NT2/D1 (cell line): ENCODE results near the gene CD84.
"Not testable (repeated sequence)": the region's sequence is repeated elsewhere in the genome, so short reads cannot be mapped to it uniquely, and the experiment has no call there.

Source experiments
- DNase-seq: peaks from one replicate; pipeline ENCODE4 v3.0.0-alpha.2; 2011; ENCODE audit warnings: low read depth, low spot score
- H3K27me3 ChIP-seq: 2 replicates; pipeline ENCODE4 v1.6.0; 2011; ENCODE audit warnings: mild to moderate bottlenecking; ENCODE audit not compliant: insufficient read length, insufficient read depth
- H3K36me3 ChIP-seq: 2 replicates; pipeline ENCODE4 v1.6.1; 2011; ENCODE audit warnings: mild to moderate bottlenecking, low read length, mixed read lengths; ENCODE audit not compliant: insufficient read depth, insufficient read length
- H3K4me1 ChIP-seq: 2 replicates; pipeline ENCODE4 v1.5.1; 2011; ENCODE audit not compliant: insufficient read depth, insufficient read length
- H3K4me3 ChIP-seq: 2 replicates; pipeline ENCODE4 v1.5.1; 2011; ENCODE audit warnings: low read depth; ENCODE audit not compliant: insufficient read length
- H3K9ac ChIP-seq: 2 replicates; pipeline ENCODE4 v1.6.0; 2011; ENCODE audit warnings: low read depth; ENCODE audit not compliant: insufficient read length
- H3K9me3 ChIP-seq: 2 replicates; pipeline ENCODE4 v1.5.1; 2011; ENCODE audit warnings: mild to moderate bottlenecking, low read length; ENCODE audit not compliant: insufficient read depth
- SUZ12 ChIP-seq: IDR thresholded peaks from 2 replicates; pipeline ENCODE4 v1.6.1; 2011; ENCODE audit not compliant: insufficient read length, insufficient read depth; ENCODE audit errors: extremely low read depth
- YY1 ChIP-seq: IDR thresholded peaks from 2 replicates; pipeline ENCODE4 v1.6.1; 2011; ENCODE audit not compliant: insufficient read length, insufficient read depth
- ZNF274 ChIP-seq: IDR thresholded peaks from 2 replicates; pipeline ENCODE4 v1.6.1; 2011; ENCODE audit warnings: mild to moderate bottlenecking, low read depth, low read length

CD84 gene

DNA sequence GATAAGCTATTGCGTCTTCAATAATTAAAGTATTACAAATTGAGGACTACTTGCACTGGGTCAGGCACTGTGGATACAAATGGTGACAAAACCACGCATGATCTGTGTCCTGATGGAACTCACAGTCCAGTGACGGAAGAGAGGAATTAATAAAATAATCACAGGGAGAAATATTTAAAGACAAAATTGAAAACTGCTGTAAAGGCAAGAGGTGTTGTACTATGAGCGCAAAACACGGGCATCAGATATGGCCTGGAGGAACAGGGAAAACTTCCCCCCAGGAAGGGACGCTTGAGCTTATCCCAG, 39.7 kb downstream of the CD84 start:
- Histone ChIP-seq H3K9ac (no peak overlapping the region), H3K27me3 (no peaks in the 10 kb centered on the region), H3K36me3 (no peaks in the 10 kb centered on the region), H3K4me3 (no peak overlapping the region), H3K9me3 (peaks cover 13% of the 10 kb centered on the region), H3K4me1 (no peaks in the 10 kb centered on the region)
- DNase-seq: no peak
- TF ChIP-seq SUZ12 (no peak), ZNF274 (no peak)

GRCh38 chr1:160538985-160539651, 40.2 kb downstream of the CD84 start:
- peaks cover 18% of the 10 kb centered on the region for H3K9me3 ChIP-seq
- no peak overlapping the region for H3K9ac ChIP-seq
- no peak for DNase-seq
- no peak overlapping the region for H3K4me3 ChIP-seq
- no peaks in the 10 kb centered on the region for H3K4me1 ChIP-seq
- TF ChIP-seq YY1 (no peak), SUZ12 (no peak), ZNF274 (no peak)
- no peaks in the 10 kb centered on the region for H3K36me3 ChIP-seq
- H3K27me3 ChIP-seq: no peaks in the 10 kb centered on the region

GRCh38 chr1:160537714-160538665, 41.3 kb downstream of the CD84 start:
- Histone ChIP-seq H3K27me3 (no peaks in the 10 kb centered on the region), H3K4me3 (no peak overlapping the region), H3K9ac (no peak overlapping the region), H3K9me3 (peaks cover 26% of the 10 kb centered on the region), H3K4me1 (no peaks in the 10 kb centered on the region), H3K36me3 (no peaks in the 10 kb centered on the region)
- no peak for DNase-seq
- TF ChIP-seq YY1 (no peak), SUZ12 (no peak), ZNF274 (no peak)

- Histone ChIP-seq H3K9me3 (peaks cover 53% of the 10 kb centered on the region), H3K36me3 (no peaks in the 10 kb centered on the region), H3K4me1 (no peaks in the 10 kb centered on the region), H3K27me3 (no peaks in the 10 kb centered on the region), H3K4me3 (no peak overlapping the region), H3K9ac (no peak overlapping the region)
- no peak for DNase-seq
- TF ChIP-seq YY1: no peak
- TF ChIP-seq ZNF274: no peak
- no peak for TF ChIP-seq SUZ12
Observed at GRCh38 chr1:160534823-160535605, 44.3 kb downstream of the CD84 start.

DNA sequence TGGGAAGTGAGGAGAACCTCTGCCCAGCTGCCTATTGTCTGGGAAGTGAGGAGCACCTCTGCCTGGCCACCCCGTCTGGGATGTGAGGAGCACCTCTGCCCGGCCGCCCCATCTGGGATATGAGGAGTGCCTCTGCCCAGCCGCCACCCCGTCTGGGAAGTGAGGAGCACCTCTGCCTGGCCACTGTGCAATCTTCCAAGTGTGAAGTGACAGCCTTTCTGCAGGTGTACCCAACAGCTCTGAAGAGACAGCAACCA, 46.8 kb downstream of the CD84 start:
- not testable (repeated sequence) for H3K4me1 ChIP-seq, H3K27me3 ChIP-seq, H3K4me3 ChIP-seq, H3K36me3 ChIP-seq, DNase-seq, H3K9ac ChIP-seq
- H3K9me3 ChIP-seq: peaks cover 53% of the 10 kb centered on the region

GRCh38 chr1:160531809-160532556, 47.3 kb downstream of the CD84 start:
- peaks cover 51% of the 10 kb centered on the region for H3K9me3 ChIP-seq
- H3K27me3 ChIP-seq, H3K36me3 ChIP-seq, DNase-seq, H3K4me1 ChIP-seq, H3K4me3 ChIP-seq, H3K9ac ChIP-seq: not testable (repeated sequence)

- not testable (repeated sequence) for H3K4me3 ChIP-seq, H3K36me3 ChIP-seq, DNase-seq, H3K27me3 ChIP-seq, H3K4me1 ChIP-seq, H3K9ac ChIP-seq
- peaks cover 39% of the 10 kb centered on the region for H3K9me3 ChIP-seq
Observed at GRCh38 chr1:160529401-160529952, 49.8 kb downstream of the CD84 start.

DNA sequence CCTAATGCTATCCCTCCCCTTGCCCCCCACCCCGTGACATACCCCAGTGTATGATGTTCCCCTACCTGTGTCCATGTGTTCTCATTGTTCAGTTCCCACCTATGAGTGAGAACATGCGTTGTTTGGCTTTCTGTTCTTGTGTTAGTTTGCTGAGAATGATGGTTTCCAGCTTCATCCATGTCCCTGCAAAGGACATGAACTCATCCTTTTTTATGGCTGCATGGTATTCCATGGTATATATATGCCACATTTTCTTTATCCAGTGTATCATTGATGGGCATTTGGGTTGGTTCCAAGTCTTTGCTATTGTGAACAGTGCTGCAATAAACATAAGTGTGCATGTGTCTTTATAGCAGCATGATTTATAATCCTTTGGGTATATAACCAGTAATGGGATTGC, 55.5 kb downstream of the CD84 start:
- DNase-seq, H3K9me3 ChIP-seq, H3K27me3 ChIP-seq, H3K36me3 ChIP-seq, H3K4me1 ChIP-seq, H3K4me3 ChIP-seq, H3K9ac ChIP-seq: not testable (repeated sequence)
